Kidney (tissue), 14 donors: ENCODE measurements around the gene PDZD2. TPM values are rescaled to one million over a fixed set of nuclear protein-coding genes. Genes with fewer than 3 reads are reported as not detected.

Experiments used
- DNase-seq, 5 donors: peaks; one replicate each; pipeline ENCODE4 v3.0.0-alpha.2; 2013 to 2020
- FAIRE-seq: peaks from 2 replicates; lab custom pipeline; 2012; peaks lifted over from hg19 to GRCh38; lab: Jason Lieb, UNC
- H3K27ac ChIP-seq, 2 donors: one replicate each; pipeline ENCODE4 v1.7.0; 2013; ENCODE audit warnings: low read depth in 2 of 2, low read length in 2 of 2, inconsistent platforms in 1 of 2
- H3K27me3 ChIP-seq: one replicate; pipeline ENCODE4 v1.7.1; 2013; ENCODE audit warnings: low read length, inconsistent platforms; ENCODE audit not compliant: control insufficient read depth, insufficient read depth
- H3K36me3 ChIP-seq, 3 donors: one replicate each; pipeline versions ENCODE4 v1.7.0 to v1.7.1; 2013; ENCODE audit warnings: low read length in 3 of 3, control low read depth in 1 of 3, inconsistent platforms in 1 of 3; ENCODE audit not compliant: insufficient read depth in 3 of 3, control insufficient read depth in 2 of 3
- H3K4me1 ChIP-seq, 3 donors: one replicate each; pipeline versions ENCODE4 v1.7.0 to v1.7.1; 2013; ENCODE audit warnings: low read length in 3 of 3, inconsistent platforms in 1 of 3, low read depth in 1 of 3; ENCODE audit not compliant: control insufficient read depth in 2 of 3, insufficient read depth in 2 of 3
- H3K4me3 ChIP-seq, 3 donors: one replicate each; pipeline versions ENCODE4 v1.7.0 to v1.8.1; 2013; ENCODE audit warnings: low read length in 3 of 3, control low read depth in 1 of 3, inconsistent platforms in 1 of 3
- H3K9ac ChIP-seq, 3 donors: one replicate each; pipeline versions ENCODE4 v1.7.0 to v1.7.1; 2013; ENCODE audit warnings: low read length in 3 of 3, control low read depth in 1 of 3, inconsistent platforms in 1 of 3
- H3K9me3 ChIP-seq, 3 donors: one replicate each; pipeline versions ENCODE4 v1.7.0 to v1.7.1; 2013; ENCODE audit warnings: low read length in 3 of 3, control low read depth in 1 of 3, inconsistent platforms in 1 of 3; ENCODE audit not compliant: control insufficient read depth in 2 of 3, insufficient read depth in 1 of 3
- intact Hi-C: fragments of 100-400 bp; cut with DNase I; formaldehyde crosslinking; loops from one replicate; pipeline ENCODE4 v1.11.1; 2022
- polyA plus RNA-seq: library from polyadenylated mRNA; stranded (reverse); fragments of 350-450 nt; fragmentation: Illumina TruSeq; extraction: RNeasy Lipid Tissue Mini Kit (QIAGEN cat#74804); gene quantifications from one replicate; pipeline ENCODE4 v1.2.3, GENCODE V29; 2014; ENCODE audit warnings: low read depth, low replicate concordance; ENCODE audit not compliant: insufficient read depth
- total RNA-seq: library from RNA; stranded (reverse); fragmentation: NEBNext Ultra II Directional; extraction: Animal tissue kit (Norgen Biotek cat#: 25700); gene quantifications from one replicate; pipeline ENCODE4 v1.2.1, GENCODE V29; 2021
- TF ChIP-seq, protein P1 (sequence below): IDR thresholded peaks from 3 replicates; pipeline ENCODE4 v1.5.1; 2012; ENCODE audit warnings: mild to moderate bottlenecking, moderate library complexity, borderline replicate concordance; ENCODE audit not compliant: insufficient read depth; ENCODE audit errors: extremely low read depth
- donor health status: control.
- donor health status: control.
- donor health status: control.
- donor health status: control.
- donor health status: control.
- donor health status: DM: yes; HTN: yes; CAD: no.
- donor health status: Normal renal cell carcinoma (clear cell type).

PDZD2 gene
- total and polyA plus RNA-seq, 2 donors from 2014 or later, result 6.2 to 14.8 TPM

DNA sequence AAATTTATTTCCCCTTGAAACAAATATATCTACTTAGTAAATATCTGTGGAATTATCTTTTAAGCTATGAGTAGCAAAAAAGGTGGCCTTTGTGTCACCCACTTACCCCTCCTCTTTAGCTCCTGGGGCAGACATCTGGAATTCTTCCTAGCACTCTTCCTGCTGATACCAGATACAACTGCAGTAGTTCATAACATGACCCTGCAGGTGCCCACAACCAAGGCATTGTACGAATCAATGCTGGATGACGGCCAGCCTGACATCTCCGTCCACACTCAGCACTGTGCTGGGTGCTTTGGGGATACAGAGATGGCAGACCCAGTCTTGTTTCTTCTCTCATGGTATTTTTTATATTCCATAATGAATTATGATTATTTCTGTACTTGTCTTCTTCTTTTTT is 382.8 kb downstream of the PDZD2 start:
- intact Hi-C loops, result no loop called here
- FAIRE-seq, result no peak

DNA sequence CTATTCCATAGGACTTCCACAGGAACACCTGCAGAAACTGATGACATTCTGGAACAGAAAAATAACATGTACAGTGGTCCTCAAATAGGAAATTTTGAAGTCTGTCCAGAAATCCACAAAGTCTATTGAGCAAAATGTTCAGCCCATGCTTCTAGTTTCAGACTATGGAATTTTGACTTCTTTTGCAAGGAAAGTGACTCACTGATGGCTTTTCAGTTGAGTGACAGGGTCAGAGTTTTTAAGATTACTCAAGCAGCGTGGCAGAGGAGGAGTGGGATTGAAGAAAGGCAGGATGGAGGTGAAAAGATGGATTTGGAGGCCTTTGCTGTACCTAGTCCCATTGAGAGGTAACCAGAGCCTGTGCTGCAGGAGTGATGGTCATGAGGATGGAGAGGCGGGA is 383.7 kb downstream of the PDZD2 start:
- no peaks in the 10 kb centered on the region for H3K9me3 ChIP-seq
- FAIRE-seq (no peak), DNase-seq (no peak)
- TF ChIP-seq, protein P1, sequence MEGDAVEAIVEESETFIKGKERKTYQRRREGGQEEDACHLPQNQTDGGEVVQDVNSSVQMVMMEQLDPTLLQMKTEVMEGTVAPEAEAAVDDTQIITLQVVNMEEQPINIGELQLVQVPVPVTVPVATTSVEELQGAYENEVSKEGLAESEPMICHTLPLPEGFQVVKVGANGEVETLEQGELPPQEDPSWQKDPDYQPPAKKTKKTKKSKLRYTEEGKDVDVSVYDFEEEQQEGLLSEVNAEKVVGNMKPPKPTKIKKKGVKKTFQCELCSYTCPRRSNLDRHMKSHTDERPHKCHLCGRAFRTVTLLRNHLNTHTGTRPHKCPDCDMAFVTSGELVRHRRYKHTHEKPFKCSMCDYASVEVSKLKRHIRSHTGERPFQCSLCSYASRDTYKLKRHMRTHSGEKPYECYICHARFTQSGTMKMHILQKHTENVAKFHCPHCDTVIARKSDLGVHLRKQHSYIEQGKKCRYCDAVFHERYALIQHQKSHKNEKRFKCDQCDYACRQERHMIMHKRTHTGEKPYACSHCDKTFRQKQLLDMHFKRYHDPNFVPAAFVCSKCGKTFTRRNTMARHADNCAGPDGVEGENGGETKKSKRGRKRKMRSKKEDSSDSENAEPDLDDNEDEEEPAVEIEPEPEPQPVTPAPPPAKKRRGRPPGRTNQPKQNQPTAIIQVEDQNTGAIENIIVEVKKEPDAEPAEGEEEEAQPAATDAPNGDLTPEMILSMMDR, result no peak
- no peak overlapping the region for H3K9ac ChIP-seq
- H3K27ac ChIP-seq, result no peak overlapping the region
- no peaks in the 10 kb centered on the region for H3K36me3 ChIP-seq
- H3K4me3 ChIP-seq, result no peak overlapping the region
- peaks cover 0 to 5% (median 3%) of the 10 kb centered on the region in 3 donors for H3K4me1 ChIP-seq
- no peaks in the 10 kb centered on the region for H3K27me3 ChIP-seq
- intact Hi-C loops, result no loop called here

More for the DNA sequence above, 382.8 kb downstream of the PDZD2 start:
- Histone ChIP-seq H3K4me1 (peaks cover 0 to 5% (median 3%) of the 10 kb centered on the region in 3 donors), H3K9ac (no peak overlapping the region), H3K27me3 (no peaks in the 10 kb centered on the region), H3K36me3 (no peaks in the 10 kb centered on the region), H3K4me3 (no peak overlapping the region), H3K9me3 (no peaks in the 10 kb centered on the region), H3K27ac (no peak overlapping the region)
- TF ChIP-seq, protein P1, result no peak
- no peak for DNase-seq

DNA sequence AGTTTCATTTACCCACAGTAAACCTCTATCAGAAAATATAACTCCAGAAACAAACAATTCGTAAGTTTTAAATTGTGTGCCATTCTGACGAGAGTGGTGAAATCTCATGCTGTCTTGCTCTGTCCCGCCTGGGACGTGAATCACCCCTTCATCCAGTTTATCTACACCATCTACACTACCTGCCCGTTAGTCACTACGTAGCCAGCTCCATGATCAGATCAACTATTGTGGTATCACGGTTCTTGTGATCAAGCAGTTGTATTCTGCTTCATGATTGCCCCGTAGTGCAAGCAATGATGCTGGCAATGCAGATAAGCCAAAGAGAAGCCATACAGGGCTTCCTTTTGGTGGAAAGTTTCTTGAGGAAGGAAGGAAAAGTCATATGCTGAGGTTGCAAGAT is 384.9 kb downstream of the PDZD2 start:
- Histone ChIP-seq H3K4me3 (no peak overlapping the region), H3K27ac (no peak overlapping the region), H3K36me3 (no peaks in the 10 kb centered on the region), H3K9ac (no peak overlapping the region), H3K9me3 (no peaks in the 10 kb centered on the region), H3K4me1 (peaks cover 0 to 3% (median 0%) of the 10 kb centered on the region in 3 donors), H3K27me3 (no peaks in the 10 kb centered on the region)
- FAIRE-seq (no peak), DNase-seq (no peak)
- intact Hi-C loops, result no loop called here
- TF ChIP-seq, protein P1, result no peak

DNA sequence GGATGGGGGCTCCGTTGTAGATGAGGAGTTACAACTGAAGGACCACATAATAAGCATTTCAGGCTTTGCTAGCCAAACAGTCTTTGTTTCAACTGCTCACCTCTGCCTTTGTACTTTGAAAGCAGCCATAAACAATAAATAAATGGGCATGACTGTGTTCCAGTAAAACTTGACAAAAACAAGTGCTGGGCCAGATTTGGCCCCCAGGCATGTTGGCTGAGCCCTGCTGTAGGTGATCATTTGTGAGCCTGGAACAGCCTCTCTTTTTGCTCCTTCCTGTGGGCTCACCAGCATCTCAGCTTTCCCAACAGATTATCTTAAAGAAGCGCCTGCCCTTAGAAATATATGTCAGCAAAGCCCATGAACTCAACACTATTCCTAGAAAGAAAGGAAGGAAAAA is 385.8 kb downstream of the PDZD2 start:
- intact Hi-C loops, result no loop called here
- H3K36me3 ChIP-seq, result no peaks in the 10 kb centered on the region
- no peak overlapping the region for H3K4me3 ChIP-seq
- TF ChIP-seq, protein P1, result no peak
- H3K27ac ChIP-seq, result no peak overlapping the region
- peaks cover 0 to 3% (median 0%) of the 10 kb centered on the region in 3 donors for H3K4me1 ChIP-seq
- no peaks in the 10 kb centered on the region for H3K27me3 ChIP-seq
- FAIRE-seq (no peak), DNase-seq (no peak)
- no peaks in the 10 kb centered on the region for H3K9me3 ChIP-seq
- no peak overlapping the region for H3K9ac ChIP-seq
